Measurements from ENCODE around the gene MORF4L2.
"Not testable (repeated sequence)": the region's sequence is repeated elsewhere in the genome, so short reads cannot be mapped to it uniquely, and the experiment has no call there.

Gene MORF4L2

DNA sequence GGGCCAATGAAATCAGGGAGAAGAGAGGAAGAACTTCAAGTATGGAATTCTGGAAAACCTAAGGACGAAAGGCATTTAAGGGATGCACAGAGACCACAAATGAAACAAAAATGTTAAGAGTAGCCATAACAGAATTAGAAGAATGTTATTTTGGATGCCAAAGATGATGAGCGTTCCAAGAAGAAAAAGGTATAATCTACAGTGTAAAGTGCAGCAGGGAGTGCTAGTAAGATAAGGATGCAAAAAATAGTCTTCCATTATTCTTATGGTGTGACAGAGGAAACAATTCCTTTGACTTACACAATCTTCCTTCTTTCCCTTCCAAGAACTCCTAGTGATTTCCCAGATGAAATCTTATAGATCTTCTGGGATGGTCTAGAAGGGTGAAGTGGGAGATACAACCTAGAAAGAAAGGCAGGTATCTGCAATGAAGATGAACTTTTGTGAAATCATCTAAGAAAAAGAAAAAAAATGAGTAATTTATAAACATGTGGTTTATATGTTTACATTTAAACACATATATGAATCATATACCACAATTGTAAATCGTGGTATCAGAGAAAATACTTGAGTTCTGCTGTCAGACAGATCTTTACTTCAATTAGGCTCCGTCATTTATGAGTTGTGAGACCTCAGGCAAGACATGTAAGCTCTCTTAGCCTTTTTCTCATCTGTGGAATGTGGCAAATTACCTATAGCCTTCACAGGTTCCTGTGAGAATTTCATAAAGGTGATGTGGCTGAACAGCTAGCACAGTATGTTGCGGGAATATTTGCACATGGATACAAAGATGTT is 8.1 kb downstream of the MORF4L2 start:
- no peak for DNase-seq

DNA sequence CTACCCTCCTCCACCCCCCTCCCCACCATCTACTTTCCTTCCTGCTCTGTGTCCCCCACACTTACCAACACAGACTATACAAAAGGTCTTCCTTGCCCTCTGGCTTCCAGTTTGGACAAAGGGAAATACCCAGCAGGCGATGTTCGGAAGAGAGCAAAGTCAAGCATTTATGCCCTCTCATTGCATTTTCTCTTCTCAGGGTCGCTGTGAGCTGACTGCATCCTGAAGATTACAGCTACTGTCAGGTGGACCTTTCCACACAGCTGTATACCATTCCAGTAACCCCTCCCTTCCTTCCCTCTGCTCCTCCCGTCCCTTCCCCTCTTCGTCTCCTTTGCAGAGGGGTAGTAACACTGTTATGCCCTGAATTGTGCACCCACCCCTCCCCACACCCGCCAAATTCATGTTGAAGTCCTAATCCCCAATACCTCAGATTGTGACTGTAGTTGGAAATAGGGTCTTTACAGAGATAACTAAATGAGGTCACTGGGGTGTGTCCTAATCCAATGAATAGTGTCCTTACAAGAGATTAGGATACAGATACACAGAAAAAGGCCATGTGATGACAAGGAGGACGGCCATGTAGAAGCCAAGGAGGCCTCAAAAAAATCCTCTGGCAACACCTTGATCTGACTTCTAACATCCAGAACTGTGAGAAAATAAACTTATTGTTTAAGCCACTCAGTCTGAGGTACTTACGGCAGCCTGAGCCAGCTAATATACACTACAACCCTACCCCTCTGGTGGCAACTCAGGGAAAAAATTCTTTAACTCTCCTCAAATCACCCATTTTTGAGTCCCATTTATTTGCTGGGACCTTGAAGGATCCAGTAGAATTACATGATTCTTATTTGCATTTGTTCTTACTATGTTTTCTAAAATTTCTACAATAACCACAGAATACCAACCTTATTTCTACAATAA is 11.7 kb downstream of the MORF4L2 start:
- DNase-seq = no peak

DNA sequence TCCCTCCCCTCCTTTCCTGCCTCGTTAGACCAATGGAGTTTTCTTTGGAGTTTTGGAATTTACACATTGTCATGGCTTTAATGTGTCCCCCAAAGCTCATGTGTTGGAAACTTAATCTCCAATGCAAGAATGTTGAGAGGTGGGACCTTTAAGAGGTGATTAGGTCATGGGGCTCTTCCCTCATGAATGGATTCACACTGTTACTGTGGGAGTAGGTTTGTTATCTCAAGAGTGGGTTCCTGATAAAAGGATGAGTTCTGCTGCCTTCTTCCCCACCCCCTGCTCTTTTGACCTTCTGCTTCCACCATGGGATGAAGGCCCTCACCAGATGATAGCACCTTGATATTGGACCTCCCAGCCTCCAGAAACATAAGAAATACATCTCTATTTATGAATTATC is 16.8 kb downstream of the MORF4L2 start:
- DNase-seq = no peak

DNA sequence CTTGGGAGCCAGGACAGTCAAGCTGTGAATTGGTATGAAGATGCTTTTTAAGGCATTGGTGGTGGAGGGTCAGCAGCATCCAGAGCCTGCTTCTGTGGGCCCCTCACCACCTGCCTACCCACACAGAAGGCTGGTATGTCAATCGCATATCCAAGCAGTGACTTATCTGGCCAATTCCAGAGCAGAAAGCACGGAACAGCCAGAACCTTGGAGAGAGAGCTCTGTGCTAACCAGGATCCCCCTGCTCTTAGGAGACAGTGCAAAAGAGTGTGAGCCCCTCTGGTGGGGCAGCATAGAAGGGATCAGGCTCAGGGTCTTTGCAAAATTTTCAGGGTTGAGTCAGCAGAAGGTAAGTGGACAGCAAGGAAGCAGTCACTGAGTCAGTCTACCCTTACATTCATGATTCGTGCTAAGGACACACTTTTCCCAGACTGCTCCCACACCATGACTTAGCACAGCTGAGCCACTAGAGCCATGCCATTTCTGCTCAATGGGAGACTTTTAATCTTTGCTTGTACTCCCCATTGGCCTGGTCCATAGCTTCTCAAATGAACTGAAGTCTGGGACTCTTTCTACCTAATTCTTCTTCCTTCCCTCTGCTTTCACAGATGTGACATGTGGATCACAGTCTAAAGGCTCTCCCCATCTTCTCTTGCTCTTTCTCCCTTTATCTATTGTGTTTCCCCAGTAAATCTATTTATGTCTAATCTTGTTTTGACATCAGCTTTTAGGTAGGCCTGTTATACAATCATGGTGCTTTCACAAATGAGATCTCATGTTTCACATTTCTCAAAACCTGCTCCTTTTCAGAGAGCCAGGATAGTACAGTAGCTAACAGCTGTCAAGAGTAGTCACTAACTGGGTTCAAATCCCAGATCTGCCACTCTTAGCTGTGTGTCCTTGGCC is 20.0 kb downstream of the MORF4L2 start:
- DNase-seq = no peak

DNA sequence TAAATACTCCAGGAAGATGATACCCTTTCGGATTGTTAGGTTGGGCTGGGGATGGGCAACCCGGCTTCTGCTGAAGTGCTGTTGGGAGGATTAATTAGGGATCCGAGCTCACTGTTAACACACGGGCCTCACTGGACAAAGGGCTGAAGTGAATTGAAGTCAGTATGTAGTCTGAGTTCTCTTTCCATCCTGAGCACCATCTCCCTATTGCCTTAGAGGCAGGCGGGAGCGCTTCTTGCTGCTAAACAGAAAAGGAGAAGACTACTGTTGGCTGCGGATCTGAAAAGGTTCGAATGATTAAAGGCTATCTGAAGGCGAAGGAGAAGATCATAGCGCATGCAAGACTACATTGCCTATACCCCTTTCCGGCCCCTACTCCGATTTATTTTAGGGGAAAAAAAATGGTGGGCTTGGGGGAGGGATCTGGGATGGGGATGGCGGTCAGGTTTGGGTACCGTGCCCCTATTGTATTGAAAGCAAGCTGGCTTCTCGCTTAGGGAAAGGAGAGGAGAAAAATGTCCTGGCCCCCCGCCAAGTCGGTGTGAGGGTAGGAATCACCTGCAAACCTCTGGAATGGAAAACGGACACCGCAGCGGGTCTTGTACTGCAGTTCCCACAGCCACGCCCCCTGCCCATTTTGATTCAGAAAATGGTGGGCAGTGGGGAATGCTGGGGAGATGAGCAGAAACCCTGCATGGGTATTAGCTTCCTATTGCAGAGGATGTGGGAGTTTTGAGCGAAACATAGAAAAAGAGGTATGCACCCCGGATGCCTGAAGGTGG is 22.3 kb downstream of the MORF4L2 start:
- no peak for DNase-seq

DNA sequence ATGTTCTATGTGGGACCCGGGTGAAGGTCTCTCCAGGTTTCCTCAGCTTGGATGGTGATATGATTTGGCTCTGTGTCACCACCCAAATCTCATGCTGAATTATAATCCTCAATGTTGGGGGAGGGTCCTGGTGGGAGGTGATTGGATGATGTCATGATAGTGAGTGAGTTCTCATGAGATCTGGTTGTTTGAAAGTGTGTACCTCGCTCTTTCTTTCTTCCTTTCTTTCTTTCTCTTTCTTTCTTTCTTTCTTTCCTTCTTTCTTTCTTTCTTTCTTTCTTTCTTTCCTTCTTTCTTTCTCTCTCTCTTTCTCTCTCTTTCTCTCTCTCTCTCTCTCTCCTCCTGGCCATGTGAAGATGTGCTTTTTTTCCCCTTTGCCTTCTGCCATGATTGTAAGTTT is 27.0 kb downstream of the MORF4L2 start:
- not testable (repeated sequence) for DNase-seq

DNA sequence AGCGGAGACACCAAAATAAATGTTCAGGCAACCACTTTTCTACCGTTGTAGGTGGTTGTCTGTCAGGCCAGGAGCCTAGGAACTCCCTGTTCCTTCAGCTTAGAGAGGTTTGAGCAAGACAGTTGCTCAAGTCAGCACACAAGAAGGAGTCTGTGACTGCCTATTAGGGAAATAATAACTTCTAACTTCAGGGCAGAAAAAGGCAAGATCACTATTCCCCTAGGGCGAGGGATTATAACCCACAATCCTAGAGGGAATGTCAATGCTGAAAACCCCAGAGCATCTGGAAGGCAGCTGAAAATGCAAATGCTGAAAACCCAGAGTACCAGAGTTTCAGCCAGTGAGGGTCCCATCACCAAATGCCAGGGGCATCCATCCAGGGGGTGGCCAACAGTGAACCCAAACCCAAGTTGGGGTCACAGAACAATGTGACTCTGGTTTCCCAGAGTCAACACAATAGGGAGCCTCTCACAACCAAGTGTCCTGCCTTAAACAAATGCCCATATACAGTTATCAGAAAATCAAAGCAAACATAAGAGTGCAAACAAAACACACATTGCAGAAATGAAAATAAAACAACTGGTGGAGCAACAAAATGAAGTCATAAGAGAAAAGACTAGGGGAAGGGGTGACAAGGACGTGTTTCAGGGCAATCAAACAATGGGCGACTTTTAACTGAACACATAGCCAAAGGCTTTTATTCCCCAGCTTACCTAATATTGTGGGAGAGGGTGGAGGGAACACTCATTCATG is 27.6 kb downstream of the MORF4L2 start:
- no peak for DNase-seq

DNA sequence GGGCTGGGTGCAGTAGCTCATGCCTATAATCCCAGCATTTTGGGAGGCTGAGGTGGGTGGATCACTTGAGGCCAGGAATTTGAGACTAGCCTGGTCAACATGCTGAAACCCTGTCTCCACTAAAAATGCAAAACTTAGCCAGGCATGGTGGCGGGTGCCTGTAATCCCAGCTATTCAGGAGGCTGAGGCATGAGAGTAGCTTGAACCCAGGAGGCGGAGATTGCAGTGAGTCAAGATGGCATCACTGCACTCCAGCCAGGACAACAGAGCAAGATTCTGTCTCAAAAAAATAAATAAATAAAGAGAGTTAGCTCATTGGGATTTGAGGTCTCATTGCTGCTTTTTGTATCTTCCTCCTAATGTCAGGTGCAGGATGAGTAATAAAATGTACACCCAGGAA is 29.4 kb downstream of the MORF4L2 start:
- not testable (repeated sequence) for DNase-seq

DNA sequence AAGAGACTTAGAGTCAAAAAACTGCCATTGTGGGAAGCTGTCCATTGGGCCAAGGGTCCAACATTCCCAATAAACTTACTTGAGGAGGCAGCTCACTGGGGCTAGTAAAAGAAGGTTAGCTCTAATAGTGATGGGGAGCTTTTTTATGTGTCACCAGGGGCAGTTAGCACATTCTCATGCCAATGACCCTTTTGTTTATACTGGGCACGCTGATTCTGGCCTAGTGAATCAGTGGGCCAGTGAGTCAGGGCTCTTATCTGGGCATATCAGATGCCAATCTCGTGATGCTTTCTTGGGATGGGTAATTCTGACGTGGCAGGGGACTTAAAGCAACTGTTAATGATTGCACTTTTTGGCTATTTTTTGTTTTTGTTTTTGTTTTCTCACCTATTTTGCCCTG is 29.9 kb downstream of the MORF4L2 start:
- no peak for DNase-seq

DNA sequence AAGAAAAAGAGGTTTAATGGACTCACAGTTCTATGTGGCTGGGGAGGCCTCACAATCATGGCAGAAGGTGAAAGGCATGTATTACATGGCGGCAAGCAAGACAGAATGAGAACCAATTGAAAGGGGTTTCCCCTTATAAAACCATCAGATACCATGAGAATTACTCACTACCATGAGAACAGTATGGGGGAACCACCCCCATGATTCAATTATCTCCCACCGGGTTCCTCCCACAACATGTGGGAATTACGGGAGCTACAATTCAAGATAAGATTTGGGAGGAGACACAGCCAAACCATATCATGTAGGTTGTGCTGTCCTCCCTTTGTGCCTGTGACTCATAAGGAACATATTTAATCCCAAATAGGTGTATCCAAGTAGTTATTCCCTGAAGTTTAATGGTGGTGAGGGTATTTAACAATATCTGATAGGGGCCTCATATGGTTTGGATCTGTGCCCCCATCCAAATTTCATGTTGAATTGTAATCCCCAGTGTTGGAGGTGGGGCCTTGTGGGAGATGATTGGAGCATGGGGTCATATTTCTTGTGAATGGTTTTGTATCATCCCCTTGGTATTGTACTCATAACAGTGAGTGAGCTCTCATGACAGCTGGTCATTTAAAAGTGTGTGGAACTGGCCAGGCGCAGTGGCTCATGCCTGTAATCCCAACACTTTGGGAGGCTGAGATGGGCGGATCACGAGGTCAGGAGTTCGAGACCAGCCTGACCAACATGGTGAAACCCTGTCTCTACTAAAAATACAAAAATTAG is 31.1 kb downstream of the MORF4L2 start:
- DNase-seq = not testable (repeated sequence)

DNA sequence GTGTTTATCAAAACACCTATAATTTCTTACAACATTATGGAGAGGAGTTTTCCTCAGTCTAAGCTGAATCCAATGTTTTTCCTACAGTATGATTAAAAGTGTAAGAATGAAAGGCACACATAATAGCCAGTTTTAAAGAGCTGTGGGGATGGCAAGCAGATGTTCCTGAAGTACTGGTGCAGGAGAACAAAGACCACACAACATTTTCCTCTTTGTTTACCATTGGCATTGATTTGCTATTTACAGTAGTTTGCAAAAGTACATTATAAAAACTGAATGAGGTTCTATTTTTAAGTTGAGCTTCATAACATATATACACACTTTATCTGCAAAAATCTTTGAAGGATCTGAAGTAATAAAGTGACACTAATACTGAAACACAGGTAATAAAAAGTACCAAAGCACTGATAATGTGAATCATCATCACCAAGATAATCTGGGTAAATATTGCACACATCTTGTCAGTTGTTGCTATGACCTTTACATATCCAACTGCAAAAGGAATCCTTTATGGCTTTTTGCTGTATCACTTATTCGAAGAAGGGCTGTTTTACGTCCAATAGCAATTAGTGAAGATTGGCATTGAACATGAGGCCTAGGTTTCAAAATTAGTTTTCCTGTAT is 35.2 kb downstream of the MORF4L2 start:
- no peak for DNase-seq

DNA sequence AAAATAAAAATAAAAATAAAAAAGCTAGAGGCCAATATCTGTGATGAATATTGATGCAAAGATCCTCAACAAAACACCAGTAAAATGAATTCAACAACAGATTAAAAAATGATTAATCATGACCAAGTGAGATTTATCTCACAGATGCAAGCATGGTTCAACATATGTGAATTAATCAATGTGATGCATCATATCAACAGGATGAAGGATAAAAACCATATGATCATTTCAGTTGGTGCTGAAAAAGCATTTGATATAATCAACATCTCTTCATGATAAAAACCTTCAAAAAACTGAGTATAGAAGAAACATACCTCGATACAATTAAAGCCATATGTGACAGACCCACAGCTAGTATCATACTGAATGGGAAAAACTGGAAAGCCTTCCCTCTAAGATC is 38.9 kb downstream of the MORF4L2 start:
- DNase-seq = no peak

DNA sequence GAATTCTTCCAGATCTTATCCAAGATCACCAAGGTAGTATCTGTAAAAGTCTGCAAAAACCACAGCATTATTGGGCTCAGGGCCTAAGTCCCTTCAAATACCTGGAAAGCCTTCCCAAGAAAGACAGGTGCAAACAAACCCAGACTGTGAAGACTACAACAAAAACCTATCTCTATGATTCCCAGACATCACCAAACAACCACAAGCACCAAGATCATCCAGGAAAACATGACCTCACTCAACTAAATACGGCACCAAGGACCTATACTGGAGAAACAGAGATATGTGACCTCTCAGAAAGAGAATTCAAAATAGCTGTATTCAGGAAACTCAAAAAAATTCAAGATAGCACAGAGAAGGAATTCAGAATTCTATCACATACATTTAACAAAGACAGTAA is 42.4 kb downstream of the MORF4L2 start:
- no peak for DNase-seq

DNA sequence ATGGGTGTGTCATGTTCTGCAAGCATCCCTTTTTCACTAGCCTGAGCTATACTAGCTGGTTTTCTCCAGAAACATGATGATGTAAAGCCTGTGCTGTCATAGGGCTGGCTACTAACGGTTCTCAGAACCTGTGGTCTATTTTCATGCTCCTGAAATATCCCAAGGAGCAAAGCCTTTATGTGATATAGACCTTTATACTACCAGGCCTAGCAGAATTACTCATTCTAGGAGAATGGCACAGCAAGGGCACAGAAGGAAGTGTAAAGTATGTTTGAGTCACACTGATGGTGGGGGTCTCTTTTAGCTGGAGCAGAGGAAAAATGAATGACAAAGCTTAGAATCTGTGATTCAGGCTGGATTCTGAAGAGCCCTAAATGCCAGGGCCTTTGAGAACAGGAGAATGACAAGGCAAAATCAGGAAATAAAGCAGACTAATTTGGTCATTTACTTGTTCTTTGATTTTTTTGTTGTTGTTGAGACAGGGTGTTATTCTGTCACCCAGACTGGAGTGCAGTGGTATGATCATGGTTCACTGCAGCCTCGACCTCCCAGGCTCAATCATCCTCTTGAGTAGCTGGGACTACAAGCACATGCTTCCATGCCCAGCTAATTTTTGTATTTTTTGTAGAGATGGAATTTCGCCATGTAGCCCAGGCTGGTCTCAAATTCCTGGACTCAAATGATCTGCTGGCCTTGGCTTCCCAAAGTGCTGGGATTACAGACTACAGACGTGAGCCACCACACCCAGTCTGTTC is 45.9 kb downstream of the MORF4L2 start:
- no peak for DNase-seq

DNA sequence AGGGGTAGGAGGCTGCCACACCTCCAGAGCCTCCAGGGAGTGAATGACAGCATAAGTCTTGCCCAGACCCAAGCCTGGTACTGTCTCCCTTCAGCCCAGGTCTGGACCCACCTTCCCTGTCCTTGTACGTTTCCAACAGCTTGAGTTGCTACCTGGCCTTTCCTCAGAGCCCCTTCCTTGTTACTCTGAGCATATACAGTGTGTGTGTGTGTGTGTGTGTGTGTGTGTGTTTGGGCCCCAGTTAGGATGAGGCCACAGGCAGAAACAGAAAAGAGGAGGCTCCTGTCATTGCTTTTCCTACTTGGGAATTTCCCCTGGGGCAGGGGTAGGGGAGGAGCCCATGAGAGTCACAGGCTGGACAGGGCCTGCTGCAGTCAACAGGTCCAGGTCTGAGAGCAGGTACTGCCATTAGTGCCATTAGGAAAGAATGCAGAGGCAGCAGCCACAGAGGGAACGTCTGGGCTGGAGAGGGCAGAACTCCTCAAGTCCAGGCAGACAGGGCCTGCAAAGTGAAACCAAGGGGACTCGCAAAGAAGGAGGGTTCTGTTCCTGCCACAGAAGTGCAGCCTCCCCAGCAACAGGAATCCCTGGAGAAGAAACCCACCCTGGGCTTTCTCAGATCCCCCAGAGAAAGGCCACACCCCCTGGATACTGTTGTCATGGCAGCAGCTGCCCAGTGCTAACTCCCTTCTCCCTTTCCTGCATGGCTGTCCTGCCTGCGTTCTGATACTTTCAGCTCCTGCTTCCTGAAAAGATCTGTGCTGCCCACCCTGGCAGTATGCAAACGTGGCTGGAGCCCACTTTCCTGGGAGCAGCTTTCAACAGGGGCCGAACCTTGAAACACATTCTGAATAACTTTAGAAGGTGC is 47.8 kb downstream of the MORF4L2 start:
- not testable (repeated sequence) for DNase-seq

DNA sequence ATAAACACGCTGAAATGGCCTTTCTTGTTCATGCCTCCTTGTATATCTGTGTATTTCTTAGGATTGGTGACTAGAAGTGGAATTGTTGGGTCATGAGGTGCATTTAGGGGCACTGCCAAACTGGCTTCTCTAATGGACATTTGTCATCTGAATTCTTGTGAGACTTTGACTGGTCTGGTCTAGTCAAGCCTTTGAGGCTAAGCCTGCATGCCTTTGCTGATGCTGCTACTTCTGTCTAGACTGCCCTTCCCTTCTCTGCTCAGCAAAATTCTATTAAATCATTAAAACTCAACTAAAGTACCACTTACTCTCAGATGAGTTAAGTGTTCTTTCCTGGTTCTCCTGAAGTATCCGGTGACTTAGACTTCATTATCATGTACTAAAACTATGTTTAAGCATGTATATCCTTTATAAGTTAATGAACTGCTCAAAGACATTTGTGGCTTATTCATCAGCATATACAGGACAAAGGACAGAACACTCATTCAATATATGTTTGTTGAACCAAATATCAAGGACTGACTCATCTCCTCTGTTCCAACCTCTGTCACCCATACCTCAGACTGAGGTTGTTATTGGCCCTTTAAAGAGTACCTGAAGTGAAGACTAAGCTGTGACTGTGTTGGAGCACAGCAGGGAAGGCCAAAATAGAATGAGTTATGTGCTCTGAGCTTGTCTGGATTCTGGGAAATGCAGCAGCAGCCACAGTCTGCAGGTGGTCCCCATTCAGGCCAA is 48.7 kb downstream of the MORF4L2 start:
- DNase-seq = no peak

DNA sequence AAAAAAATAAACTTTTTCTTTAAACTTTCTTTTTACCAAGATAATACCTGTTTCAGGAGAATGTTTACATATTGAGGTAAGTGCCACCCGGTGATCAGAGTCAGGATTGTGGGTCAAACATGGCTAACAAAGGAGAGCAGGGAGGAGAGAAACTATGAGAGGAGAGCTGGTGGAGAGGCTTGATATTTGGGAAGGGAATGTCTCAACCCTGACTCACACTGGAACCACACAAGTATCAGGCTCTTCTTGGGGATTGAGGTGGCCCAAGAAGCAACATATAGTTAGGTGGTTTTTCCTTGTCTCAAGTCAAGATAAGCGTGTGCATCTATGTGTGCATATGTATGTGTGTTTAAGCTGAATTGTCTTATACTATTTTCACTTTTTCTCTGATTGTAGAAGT is 51.1 kb downstream of the MORF4L2 start:
- no peak for DNase-seq

DNA sequence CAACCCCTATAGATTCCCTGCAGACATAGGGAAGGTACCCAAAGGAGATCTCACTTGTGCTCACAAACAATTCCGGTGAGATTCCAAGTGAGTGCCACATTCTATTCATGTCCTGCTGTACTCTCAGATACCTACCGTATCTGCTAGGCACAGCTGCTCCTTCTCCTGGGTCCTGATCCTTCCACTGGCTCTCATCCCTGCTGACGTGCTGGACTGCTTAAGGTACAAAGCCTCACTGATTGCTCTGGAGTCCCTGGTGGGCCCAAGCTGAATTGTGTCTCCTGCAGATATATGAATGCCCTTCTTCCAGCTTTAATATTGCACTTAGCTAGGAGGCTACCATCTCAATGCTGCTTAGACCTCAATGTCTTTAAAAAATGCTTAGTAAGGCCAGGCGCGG is 55.4 kb downstream of the MORF4L2 start:
- DNase-seq = no peak

Data from activated effector memory CD4-positive, alpha-beta T cell treated with anti-CD3 and anti-CD28 coated beads, Interleukin-2, amount 50 U/mL, for 16 hours (primary cell).